ENCODE results near the gene USP47.

GRCh38 chr11:11961399-11962028, 119.7 kb downstream of the USP47 start:
- TF ChIP-seq CTCF (IDR thresholded peaks at IDR 0.05; ENCODE audit: poor library complexity, severe bottlenecking) (no peak), MXI1 (conservative IDR thresholded peaks at IDR 0.05; ENCODE audit: poor library complexity, severe bottlenecking) (no peak), EZH2 (IDR thresholded peaks at IDR 0.05; ENCODE audit: borderline replicate concordance, insufficient read depth, low read length, poor library complexity, severe bottlenecking) (no peak), POLR2AphosphoS5 (IDR thresholded peaks at IDR 0.05) (no peak), REST (IDR thresholded peaks at IDR 0.05; ENCODE audit: borderline replicate concordance) (no peak), TAF1 (IDR thresholded peaks at IDR 0.05; ENCODE audit: low read depth) (no peak)
